Heart left ventricle (tissue), 16 donors: ENCODE results near the gene TPD52L2. TPM values are rescaled to one million over a fixed set of nuclear protein-coding genes. Genes with fewer than 3 reads are reported as not detected.
A peak's percentile ranks its signal among the peaks of the same experiment; 100 is the strongest.
"Not testable (repeated sequence)": the region's sequence is repeated elsewhere in the genome, so short reads cannot be mapped to it uniquely, and the experiment has no call there.

Source experiments
- ATAC-seq, 4 donors: fragments of 200-7000 bp; cut with Tn5 transposase; one replicate each; pipeline ENCODE4 v1.9.1; 2020 to 2022; ENCODE audit warnings: moderate library complexity in 4 of 4, mild to moderate bottlenecking in 3 of 4, moderate number of reproducible peaks in 1 of 4
- DNase-seq, 5 donors: peaks; one replicate each; pipeline ENCODE4 v3.0.0-alpha.2; 2020
- H3K27ac ChIP-seq, 12 donors: fragments of 200-600 bp; sonication (generic) in 4 of 12; one replicate each; pipeline versions ENCODE4 v1.5.0 to v1.8.0; 2016 to 2022; ENCODE audit warnings: mild to moderate bottlenecking in 2 of 12
- H3K27me3 ChIP-seq, 9 donors: fragments of 200-600 bp; sonication (generic) in 2 of 9; one replicate each; pipeline versions ENCODE4 v1.5.1 to v1.8.0; 2016 to 2022; ENCODE audit warnings: mild to moderate bottlenecking in 3 of 9
- H3K36me3 ChIP-seq, 9 donors: fragments of 200-600 bp; sonication (generic) in 2 of 9; one replicate each; pipeline versions ENCODE4 v1.5.0 to v1.8.0; 2018 to 2022; ENCODE audit warnings: mild to moderate bottlenecking in 2 of 9
- H3K4me1 ChIP-seq, 12 donors: fragments of 200-600 bp; sonication (generic) in 4 of 12; one replicate each; pipeline versions ENCODE4 v1.5.0 to v1.8.0; 2016 to 2022; ENCODE audit warnings: mild to moderate bottlenecking in 3 of 12
- H3K4me3 ChIP-seq, 12 donors: fragments of 200-600 bp; sonication (generic) in 4 of 12; one replicate each; pipeline versions ENCODE4 v1.5.0 to v1.8.0; 2017 to 2022; ENCODE audit warnings: mild to moderate bottlenecking in 9 of 12, moderate library complexity in 4 of 12
- H3K9me3 ChIP-seq, 12 donors: fragments of 200-600 bp; sonication (generic) in 4 of 12; one replicate each; pipeline versions ENCODE4 v1.5.0 to v1.8.0; 2016 to 2022; ENCODE audit warnings: mild to moderate bottlenecking in 1 of 12
- CTCF ChIP-seq, 12 donors: fragments of 200-600 bp; sonication (generic) in 4 of 12; IDR thresholded peaks; one replicate each; pipeline versions ENCODE4 v1.5.0 to v1.8.0; 2018 to 2022; ENCODE audit warnings: antibody characterized with exemption in 12 of 12, mild to moderate bottlenecking in 5 of 12
- POLR2A ChIP-seq, 2 donors: fragments of 450-650 bp; IDR thresholded peaks; one replicate each; pipeline ENCODE4 v1.6.1; 2017; ENCODE audit warnings: antibody characterized with exemption in 2 of 2, mild to moderate bottlenecking in 2 of 2, moderate library complexity in 2 of 2
- WGBS, 4 donors: extraction: QIAGEN DNeasy Blood & Tissue Kit in 2 of 4; methylation state at CpG; one replicate each; pipeline versions ENCODE4 v1.1.5 to v1.1.7; 2013 to 2018; 5-methylcytosine and 5-hydroxymethylcytosine counted together
- intact Hi-C, 10 donors: fragments of 100-400 bp; cut with DNase I; formaldehyde crosslinking; loops; one replicate each; pipeline versions ENCODE4 v1.11.1 to v1.14.2; 2022
- polyA plus RNA-seq, 2 donors: library from polyadenylated mRNA; stranded (reverse); fragments of 200-250 nt; gene quantifications; one replicate each; pipeline ENCODE4 v1.2.3, GENCODE V29; 2013
- total RNA-seq, 9 donors: library from RNA; depleted of rRNA in 2 of 9; stranded (reverse); fragments of >200 nt in 2 of 9; fragmentation: NEBNext Ultra II Directional in 3 of 9; extraction: Animal tissue kit (Norgen Biotek cat#: 25700) in 3 of 9; gene quantifications; one replicate each; pipeline versions ENCODE4 v1.1.0 to v1.2.4, GENCODE V29; 2016 to 2023
- donor health status: ischemic (EF 13 %, LVEDD 7.1; RV severe dilation, severe dysfunction).
- donor health status: healthy with polysubstance abuse.
- donor health status: DM: no; HTN: yes; CAD: no.
- donor health status: DM: no; HTN: no; CAD: no.
- donor health status: ischemic (EF 25% LVEDD 6.9; RV normal size, moderate dysfunction).
- donor health status: ischemic (EF 25% LVEDD 5.7; RV mildly dilated, moderate dysfunction).
- donor health status: healthy.
- donor health status: DM: yes; HTN: yes; CAD: no.
- donor health status: ischemic (EF 35%, LVEDD 5.7; RV mildly dilated, moderate dysfunction).
- donor health status: nonischemic (EF 11% LVEDD 7.7; RV severe dilation, severe dysfunction).
- donor health status: DM: yes; HTN: yes; CAD: no.
- donor health status: PGD.
- donor health status: ischemic (EF 29% LVEDD 5.4; RV normal size, mild dysfunction).
- donor health status: nonischemic (EF 23%, LVEDD 6.1; RV moderate dilation, normal function).

Gene TPD52L2
- total and polyA plus RNA-seq, 11 donors: 44.4 to 179 (median 72.2) TPM

DNA sequence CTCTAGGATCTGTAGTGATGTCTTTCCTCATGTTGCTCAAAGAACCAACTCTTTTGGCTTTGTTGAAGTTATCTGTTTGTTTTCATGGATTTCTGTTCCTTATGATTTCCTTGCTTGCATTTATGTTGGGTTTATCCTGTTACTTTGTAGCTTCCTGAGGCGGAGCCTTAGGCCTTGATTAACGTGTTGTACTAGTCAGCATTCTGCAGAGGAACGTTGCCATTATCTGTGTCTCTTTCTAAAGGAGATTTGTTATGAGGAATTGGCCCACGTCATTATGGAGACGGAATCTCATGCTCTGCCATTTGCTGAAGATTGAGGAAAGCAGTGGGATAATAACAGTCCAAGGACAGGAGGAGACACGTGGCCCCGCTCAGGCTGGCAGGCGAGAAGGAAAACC is 61.2 kb downstream of the TPD52L2 start:
- H3K27me3 ChIP-seq: no peaks in the 10 kb centered on the region
- H3K9me3 ChIP-seq: no peaks in the 10 kb centered on the region
- WGBS, 4 donors: 74 to 78% (median 75%) methylated on average over 8 of the region's 8 CpGs
- intact Hi-C loops: no loop called here
- DNase-seq: no peak
- H3K4me3 ChIP-seq: no peak overlapping the region
- no peak overlapping the region for H3K27ac ChIP-seq
- ATAC-seq: no peak
- peaks cover 0 to 64% (median 44%) of the 10 kb centered on the region in 9 donors for H3K36me3 ChIP-seq
- H3K4me1 ChIP-seq: peaks cover 0 to 21% (median 4%) of the 10 kb centered on the region in 12 donors
- TF ChIP-seq CTCF (IDR thresholded peaks at IDR 0.05): no peak
- no peak for TF ChIP-seq POLR2A (IDR thresholded peaks at IDR 0.05)

DNA sequence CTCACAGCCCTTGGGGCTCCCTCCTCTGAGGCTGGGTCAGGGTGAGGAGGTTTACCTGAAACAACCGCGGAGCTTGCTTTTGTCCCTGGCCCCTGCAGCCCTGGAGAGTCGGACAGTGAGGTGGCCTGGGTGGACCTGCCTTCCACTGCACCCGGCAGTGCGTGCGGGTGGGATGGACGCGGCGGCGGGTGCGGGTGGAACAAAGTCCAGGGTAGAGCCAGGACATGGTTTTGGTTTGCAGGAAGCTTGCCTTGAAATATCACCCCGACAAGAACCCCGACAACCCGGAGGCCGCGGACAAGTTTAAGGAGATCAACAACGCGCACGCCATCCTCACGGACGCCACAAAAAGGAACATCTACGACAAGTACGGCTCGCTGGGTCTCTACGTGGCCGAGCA is 64.0 kb downstream of the TPD52L2 start:
- DNase-seq (no peak), ATAC-seq (no peak)
- intact Hi-C loops: no loop called here
- peaks cover 0 to 82% (median 58%) of the 10 kb centered on the region in 9 donors for H3K36me3 ChIP-seq
- H3K27ac ChIP-seq: no peak overlapping the region
- H3K9me3 ChIP-seq: no peaks in the 10 kb centered on the region
- no peaks in the 10 kb centered on the region for H3K27me3 ChIP-seq
- TF ChIP-seq CTCF (IDR thresholded peaks at IDR 0.05) (no peak), POLR2A (IDR thresholded peaks at IDR 0.05) (no peak)
- H3K4me1 ChIP-seq: peaks cover 0 to 28% (median 4%) of the 10 kb centered on the region in 12 donors
- 95 to 97% (median 96%) methylated on average over 25 to 26 of the region's 26 CpGs for WGBS, 4 donors
- H3K4me3 ChIP-seq: no peak overlapping the region

GRCh38 chr20:63929473-63929883 is 64.4 kb downstream of the TPD52L2 start:
- peaks cover 0 to 27% (median 4%) of the 10 kb centered on the region in 12 donors for H3K4me1 ChIP-seq
- intact Hi-C loops, DNase-seq: not testable (repeated sequence)

DNA sequence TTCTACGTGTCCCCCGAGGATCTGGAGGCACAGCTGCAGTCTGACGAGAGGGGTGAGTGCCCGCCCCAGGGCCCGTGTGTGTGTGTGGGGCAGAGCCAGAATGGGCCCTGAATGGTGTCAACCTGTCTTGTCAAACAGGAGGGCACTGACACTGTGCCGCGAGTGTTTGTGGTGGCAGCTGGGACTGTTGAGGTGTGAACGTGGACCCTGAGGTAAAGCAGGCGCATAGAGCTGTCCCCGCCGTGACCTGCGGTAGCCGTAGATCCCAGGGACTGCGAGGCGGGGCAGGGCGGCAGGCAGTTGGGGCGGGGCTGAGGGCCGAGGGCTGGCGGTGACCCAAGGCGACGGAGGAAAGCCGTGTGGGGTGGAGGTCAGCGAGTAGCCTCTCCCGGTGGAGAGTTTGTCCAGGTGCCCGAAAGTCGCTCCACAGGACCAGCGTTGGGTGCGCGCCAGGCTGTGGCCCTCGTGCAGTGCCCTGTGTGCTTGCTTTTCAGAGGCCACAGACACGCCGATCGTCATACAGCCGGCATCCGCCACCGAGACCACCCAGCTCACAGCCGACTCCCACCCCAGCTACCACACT is 66.0 kb downstream of the TPD52L2 start:
- H3K4me3 ChIP-seq: no peak overlapping the region
- 49 to 86% (median 62%) methylated on average over 30 to 37 of the region's 37 CpGs for WGBS, 4 donors
- peak in 4 of 5 donors; percentile 62 to 91 (median 84) for DNase-seq

More at GRCh38 chr20:63929473-63929883, 64.4 kb downstream of the TPD52L2 start:
- H3K4me3 ChIP-seq, ATAC-seq, H3K27ac ChIP-seq, H3K9me3 ChIP-seq, H3K27me3 ChIP-seq: not testable (repeated sequence)
- WGBS, 4 donors: 95 to 97% (median 96%) methylated on average over 19 to 31 of the region's 31 CpGs
- peaks cover 0 to 84% (median 61%) of the 10 kb centered on the region in 9 donors for H3K36me3 ChIP-seq

More for the DNA sequence above, 66.0 kb downstream of the TPD52L2 start:
- Histone ChIP-seq H3K27ac (peak overlapping the region in 7 of 12 donors; percentile 13 to 81 (median 60)), H3K9me3 (no peaks in the 10 kb centered on the region), H3K36me3 (peaks cover 6 to 94% (median 77%) of the 10 kb centered on the region in 9 donors), H3K27me3 (no peaks in the 10 kb centered on the region), H3K4me1 (peaks cover 0 to 19% (median 4%) of the 10 kb centered on the region in 12 donors)
- TF ChIP-seq CTCF (IDR thresholded peaks at IDR 0.05) (no peak), POLR2A (IDR thresholded peaks at IDR 0.05) (no peak)
- intact Hi-C loops: no loop called here
- peak; percentile 89 to 92 (median 92) for ATAC-seq
